ENCODE measurements around the gene SUSD4.

Gene SUSD4

GRCh38 chr1:223208164-223209076 is 155.6 kb downstream of the SUSD4 start:
- no peak for DNase-seq

DNA sequence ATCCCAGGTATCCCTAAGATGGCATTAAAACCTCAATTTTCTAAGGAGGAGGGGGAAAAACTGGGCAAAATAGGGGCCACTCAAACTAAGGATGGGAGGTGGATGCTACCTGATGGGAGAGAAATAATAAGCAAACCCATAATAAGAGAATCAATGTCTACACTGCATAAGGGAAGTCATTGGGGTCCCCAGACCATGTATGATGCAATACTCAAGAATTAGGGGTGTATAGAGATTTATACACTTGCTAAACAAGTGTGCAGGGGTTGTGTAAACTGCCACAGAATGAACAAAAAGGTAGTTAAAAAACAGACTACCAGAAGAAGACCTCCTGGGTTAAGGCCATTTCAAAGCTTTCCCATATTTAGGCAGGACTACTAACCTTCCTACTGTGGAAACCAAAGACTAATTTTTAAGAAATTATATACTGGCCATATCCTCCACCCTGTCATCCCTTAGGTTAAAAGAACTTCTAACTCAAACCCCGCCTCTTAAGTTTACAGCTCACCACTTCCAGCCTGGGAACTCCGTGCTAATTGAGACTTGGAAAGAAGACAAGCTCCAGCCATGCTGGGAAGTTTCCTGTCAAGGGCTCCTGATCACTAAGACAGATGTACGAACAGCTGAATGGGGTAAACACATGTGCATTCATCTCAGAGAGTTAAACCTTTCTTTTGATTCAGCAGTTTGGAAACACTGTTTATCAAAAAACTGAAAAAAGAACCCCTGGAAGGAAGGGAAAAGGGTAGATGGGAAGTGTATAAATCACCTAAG is 156.5 kb downstream of the SUSD4 start:
- no peak for DNase-seq

DNA sequence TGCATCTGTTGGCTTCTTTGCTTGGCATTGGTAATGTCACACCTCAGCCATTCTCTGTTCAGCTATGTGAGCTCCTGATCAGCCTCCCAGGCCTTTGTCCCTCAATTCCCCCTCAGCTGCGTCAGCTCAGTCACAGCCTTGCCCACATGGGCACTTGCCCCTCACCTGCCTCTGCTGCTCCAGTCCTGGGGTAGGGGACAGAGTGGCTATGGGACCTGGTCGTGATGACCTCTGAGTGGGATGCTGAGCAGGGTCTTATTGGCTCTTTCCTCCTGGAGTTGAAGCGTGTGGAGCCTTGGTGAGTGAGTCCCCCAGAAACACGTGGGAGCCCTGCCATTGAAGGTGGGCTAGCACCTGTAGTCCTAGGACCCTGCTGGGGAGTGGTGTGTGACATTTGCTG is 159.6 kb downstream of the SUSD4 start:
- no peak for DNase-seq

DNA sequence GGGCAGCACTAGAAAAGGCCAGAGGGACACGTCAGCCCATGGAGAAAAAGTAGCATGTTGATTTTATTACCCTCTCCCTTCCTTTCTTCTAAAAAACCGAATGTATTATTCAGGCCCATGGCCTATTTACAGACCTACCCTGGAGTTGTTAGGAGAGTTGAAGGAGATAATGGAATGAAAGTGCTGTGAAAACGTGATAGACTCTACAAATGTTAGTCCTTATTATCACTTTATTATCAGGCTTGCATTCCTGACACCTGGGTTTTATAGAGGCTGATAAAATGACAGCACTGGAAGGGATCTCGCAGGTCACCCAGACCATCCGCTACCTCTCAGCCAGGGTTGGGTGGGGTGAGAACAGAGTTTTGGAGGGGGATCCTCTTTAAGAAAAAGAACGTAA is 160.3 kb downstream of the SUSD4 start:
- no peak for DNase-seq

DNA sequence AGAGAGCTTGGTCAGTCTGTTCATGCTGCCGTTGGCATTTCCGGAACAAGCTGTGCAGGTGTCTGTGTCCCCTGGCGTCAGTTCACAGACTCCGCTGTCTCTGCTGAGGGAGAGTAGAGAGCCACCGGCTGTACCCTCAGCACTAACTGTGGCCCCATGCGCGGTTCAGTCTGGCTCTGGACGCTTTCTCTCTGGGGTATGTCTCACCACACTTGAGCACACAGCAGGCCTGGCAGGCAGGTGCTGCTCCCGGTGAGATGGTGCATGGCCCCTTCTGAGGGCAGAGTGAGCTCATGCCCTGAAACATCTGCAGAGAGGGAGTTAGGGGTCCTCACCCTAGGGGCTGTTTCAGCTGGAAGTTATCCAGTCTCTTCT is 161.0 kb downstream of the SUSD4 start:
- no peak for DNase-seq

DNA sequence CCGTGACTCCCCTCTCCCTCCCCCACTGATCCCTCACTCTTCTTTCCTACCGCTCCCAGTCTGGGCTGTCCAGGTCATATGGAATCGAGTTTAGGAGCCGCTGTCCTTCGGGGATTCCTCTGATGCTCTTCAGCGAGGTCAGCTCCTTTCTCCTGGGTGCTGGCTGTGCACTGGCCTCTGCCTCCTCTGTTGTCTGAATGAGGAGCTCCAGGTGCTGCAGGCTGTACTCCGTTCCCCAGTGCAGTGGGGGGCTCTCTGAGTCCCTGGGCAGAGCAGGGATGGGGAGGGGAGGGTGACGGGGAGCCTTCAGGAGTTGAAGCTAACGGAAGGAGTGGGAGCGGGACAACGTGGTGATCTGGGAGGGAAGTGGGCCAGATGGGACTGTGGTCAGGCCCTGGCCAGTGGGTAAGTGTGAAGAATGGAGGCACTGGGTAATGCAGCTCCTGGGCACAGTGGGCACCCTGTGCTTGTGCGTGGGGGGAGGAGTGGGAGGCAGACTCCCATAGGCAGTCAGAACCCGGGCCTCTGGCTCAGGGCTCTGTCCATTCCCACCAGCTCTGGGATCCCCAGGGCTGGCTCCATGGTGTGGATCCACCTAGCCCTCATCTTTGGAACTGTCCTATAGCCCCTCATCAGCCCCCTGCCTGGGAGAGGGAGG is 161.5 kb downstream of the SUSD4 start:
- no peak for DNase-seq

- no peak for DNase-seq
These were observed 162.0 kb downstream of the SUSD4 start for GRCh38 chr1:223201967-223202366.

DNA sequence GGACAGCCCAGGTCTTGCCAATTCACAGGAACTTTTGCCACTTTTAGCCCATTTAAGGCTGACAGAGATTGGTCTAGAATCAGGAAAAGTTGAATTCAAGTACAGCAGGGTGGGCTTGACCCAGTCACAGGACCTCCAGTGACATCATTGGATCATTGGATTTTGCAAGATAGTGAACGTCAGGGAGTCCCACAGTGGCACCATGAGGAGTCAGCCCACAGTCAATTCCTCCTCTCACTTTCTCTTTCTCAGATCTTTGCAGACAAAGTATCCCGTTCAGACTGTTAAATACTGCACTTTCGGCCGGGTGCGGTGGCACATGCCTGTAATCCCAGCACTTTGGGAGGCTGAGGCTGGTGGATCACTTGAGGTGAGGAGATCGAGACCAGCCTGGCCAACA is 163.1 kb downstream of the SUSD4 start:
- DNase-seq = no peak

DNA sequence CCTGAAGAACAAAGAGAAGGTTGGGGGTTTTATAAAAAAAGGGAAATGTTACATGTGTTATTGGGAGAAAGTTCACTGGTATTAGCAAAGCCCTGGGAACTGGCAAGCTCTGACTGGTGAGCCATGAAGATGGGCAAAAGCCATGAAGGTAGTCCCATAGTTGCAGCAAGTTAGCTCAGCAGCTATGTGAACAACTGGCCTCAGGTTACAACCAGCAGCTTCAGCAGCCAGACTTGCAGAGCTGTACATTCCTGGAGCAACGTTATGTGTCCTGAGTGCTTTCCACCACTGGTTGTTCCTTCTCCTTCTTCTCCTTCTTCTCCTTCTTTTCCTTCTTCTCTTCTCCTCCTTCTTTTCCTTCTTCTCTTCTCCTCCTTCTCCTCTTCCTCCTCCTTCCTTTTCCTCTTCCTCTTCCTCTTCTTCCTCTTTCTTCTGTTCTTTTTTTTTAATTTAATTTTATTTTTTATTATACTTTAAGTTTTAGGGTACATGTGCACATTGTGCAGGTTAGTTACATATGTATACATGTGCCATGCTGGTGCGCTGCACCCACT is 164.8 kb downstream of the SUSD4 start:
- DNase-seq = no peak

DNA sequence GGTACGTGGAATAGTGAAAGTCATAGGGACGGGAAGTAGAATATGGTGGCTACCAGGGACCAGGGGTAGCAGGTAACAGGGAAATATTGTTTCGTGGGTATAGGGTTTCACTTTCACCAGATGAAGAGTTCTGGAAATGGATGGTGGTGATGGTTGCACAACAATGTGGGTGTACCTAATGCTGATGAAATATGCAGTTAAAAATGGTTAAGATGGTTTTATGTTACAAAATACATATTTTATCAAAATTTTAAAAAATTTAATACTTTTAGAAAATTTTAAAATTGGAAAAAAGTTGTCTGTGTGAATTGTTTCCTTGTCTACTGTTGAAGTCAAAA is 165.4 kb downstream of the SUSD4 start:
- DNase-seq = no peak

DNA sequence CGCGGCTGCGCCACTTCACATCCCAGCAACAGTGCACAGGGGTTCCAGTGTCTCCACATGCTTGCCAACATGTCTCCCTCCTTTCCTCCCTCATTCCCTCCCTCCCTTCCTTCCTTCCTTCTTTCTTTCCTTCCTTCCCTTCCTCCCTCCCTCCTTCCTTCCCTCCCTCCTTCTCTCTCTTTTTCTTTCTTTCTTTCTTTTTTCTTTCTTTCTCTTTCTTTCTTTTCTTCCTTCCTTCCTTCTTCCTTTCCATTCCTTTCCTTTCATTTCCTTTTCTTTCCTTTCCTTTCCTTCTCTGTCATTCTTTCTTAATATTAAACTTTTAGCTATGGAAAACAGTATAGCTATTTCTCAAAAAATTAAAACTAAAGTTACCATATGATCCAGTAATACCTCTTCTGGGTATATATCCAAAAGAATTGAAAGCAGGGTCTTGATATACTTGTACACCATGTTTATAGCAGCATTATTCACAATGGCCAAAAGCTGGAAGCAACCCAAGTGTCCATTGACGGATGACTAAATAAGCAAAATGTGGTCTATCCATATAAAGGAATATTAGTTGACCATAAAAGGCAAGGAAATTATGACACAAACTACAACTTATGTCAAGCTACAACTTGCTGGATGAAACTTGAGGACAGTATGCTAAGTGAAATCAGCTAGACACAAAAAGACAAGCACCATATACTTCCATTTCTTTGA is 165.9 kb downstream of the SUSD4 start:
- DNase-seq = no peak

- DNase-seq = no peak
These were observed 173.9 kb downstream of the SUSD4 start for GRCh38 chr1:223189903-223190724.

GRCh38 chr1:223189525-223189902 is 174.5 kb downstream of the SUSD4 start:
- DNase-seq = no peak

GRCh38 chr1:223188618-223189356 is 175.2 kb downstream of the SUSD4 start:
- DNase-seq = no peak

DNA sequence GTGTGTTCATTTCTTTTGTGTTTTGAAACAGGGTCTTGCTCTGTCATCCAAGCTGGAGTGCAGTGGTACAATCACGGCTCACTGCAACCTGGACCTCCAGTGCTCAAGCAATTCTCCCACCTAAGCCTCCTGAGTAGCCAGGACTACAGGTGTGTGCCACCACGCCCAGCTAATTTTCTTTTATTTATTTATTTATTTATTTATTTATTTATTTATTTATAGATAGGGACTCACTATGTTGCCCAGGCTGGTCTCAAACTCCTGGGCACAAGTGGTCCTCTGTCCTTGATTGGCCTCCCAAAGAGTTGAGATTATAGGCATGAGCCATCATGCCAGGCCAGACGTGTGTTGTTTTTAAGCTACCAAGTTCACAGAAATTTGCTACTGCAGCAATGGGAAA is 177.2 kb downstream of the SUSD4 start:
- DNase-seq = no peak

GRCh38 chr1:223183268-223183862 is 180.6 kb downstream of the SUSD4 start:
- DNase-seq = no peak

GRCh38 chr1:223180731-223181321 is 183.2 kb downstream of the SUSD4 start:
- no peak for DNase-seq

DNA sequence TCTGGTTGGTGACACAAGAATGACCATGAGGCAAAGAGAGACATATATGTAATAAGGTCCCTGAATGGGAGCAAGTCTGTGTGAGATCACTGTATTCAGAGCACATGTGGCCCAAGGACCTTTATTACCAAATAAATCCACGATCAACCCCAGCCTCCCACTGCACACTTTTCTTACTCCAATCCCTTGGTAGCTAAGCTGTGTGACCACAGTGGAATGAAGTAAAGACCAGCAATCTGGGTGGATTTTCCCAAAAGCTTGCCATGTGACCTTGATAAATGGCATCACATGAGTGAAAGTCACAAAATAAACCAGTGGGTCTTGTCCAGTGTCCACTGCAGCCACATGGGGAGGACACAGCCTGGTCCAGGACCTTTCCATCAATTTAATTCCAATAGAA is 184.2 kb downstream of the SUSD4 start:
- DNase-seq = no peak

- DNase-seq = no peak
These were observed 184.7 kb downstream of the SUSD4 start for GRCh38 chr1:223179280-223179679.

- no peak for DNase-seq
These were observed 186.3 kb downstream of the SUSD4 start for GRCh38 chr1:223177681-223178080.
